ENCODE measurements around the gene EXOSC2. TPM values are rescaled to one million over a fixed set of nuclear protein-coding genes. Genes with fewer than 3 reads are reported as not detected.

EXOSC2 gene
- total RNA-seq, 1 donor from 2014 or later: 75.5 TPM

DNA sequence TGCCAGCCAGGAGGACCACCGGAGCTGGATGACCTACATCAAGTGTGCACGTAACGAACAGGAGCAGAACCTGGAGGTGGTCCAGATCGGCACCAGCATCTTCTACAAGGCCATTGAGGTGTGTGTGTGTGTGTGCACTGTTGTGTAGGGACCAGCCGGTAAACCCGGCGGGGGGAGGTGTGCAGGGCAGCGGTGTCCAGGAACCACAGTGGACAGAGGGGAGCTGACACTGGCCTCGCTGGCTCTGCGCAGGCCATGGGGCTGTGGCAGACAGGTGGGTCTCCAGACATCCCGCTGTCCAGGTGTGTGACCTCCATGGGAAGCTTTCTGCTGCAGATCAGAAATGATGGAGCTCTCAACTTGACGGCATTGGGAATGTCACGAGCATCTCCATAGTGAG is 25.4 kb upstream of the EXOSC2 start:
- H3K27ac ChIP-seq: no peak overlapping the region
- H3K4me3 ChIP-seq: no peak overlapping the region
- H3K36me3 ChIP-seq: no peaks in the 10 kb centered on the region
- no peak overlapping the region for H3K4me2 ChIP-seq
- H4K20me1 ChIP-seq (ENCODE audit: low read depth): peaks cover 40% of the 10 kb centered on the region
- H3K4me1 ChIP-seq: peaks cover 33% of the 10 kb centered on the region
- no peak overlapping the region for H3K9ac ChIP-seq
- H3K9me3 Mint-ChIP-seq: peaks cover 4% of the 10 kb centered on the region
- peaks cover 3% of the 10 kb centered on the region for H3K36me3 Mint-ChIP-seq
- peak overlapping the region; percentile 58 for H3K4me3 Mint-ChIP-seq
- no peak overlapping the region for H2AFZ ChIP-seq (replicated peaks)
- H3K9me3 ChIP-seq (ENCODE audit: low read depth): no peaks in the 10 kb centered on the region
- H3K27me3 Mint-ChIP-seq (ENCODE audit: insufficient read depth, low read depth): peaks cover 64% of the 10 kb centered on the region
- DNase-seq (ENCODE audit: low spot score): no peak
- H3K27me3 ChIP-seq: peaks cover 98% of the 10 kb centered on the region
- H3K27ac Mint-ChIP-seq: no peak overlapping the region
- TF ChIP-seq CTCF (IDR thresholded peaks at IDR 0.05) (no peak), EZH2phosphoT487 (IDR thresholded peaks at IDR 0.05) (no peak), EZH2 (IDR thresholded peaks at IDR 0.05) (no peak)
- peaks cover 28% of the 10 kb centered on the region for H3F3A ChIP-seq (ENCODE audit: low read depth)
- H3K79me2 ChIP-seq (ENCODE audit: low read depth): no peaks in the 10 kb centered on the region
- peaks cover 23% of the 10 kb centered on the region for H3K4me1 Mint-ChIP-seq

DNA sequence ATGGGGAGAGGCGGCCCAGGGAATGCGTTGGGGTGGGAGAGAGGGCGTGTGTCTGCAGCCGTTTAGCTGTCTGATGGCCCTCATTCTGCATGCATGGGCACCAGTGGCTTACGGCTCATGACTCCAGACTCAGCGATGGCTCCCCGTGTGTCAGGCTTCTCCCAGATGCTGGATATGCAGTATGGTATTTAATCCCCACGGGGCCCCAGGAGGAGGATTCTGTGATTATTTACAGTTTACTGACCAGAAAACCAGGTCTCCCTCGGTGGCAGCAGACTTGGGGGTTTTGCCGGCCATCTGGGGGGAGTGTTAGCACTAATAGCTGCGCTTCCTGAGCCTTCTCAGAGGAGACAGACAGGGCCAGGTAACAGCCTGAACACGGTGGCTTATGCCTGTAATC is 24.9 kb upstream of the EXOSC2 start:
- Histone ChIP-seq H3K9me3 (ENCODE audit: low read depth) (no peaks in the 10 kb centered on the region), H3K4me3 (no peak overlapping the region), H3K27ac (no peak overlapping the region), H3K79me2 (ENCODE audit: low read depth) (no peaks in the 10 kb centered on the region), H3F3A (ENCODE audit: low read depth) (peaks cover 28% of the 10 kb centered on the region), H3K4me1 (peaks cover 31% of the 10 kb centered on the region), H2AFZ (replicated peaks) (no peak overlapping the region), H3K4me2 (no peak overlapping the region), H3K27me3 (peaks cover 94% of the 10 kb centered on the region), H3K9ac (no peak overlapping the region), H4K20me1 (ENCODE audit: low read depth) (peaks cover 35% of the 10 kb centered on the region), H3K36me3 (no peaks in the 10 kb centered on the region)
- H3K4me3 Mint-ChIP-seq: peak overlapping the region; percentile 58
- peaks cover 23% of the 10 kb centered on the region for H3K4me1 Mint-ChIP-seq
- DNase-seq (ENCODE audit: low spot score): no peak
- peaks cover 4% of the 10 kb centered on the region for H3K9me3 Mint-ChIP-seq
- H3K27me3 Mint-ChIP-seq (ENCODE audit: insufficient read depth, low read depth): peaks cover 64% of the 10 kb centered on the region
- no peak overlapping the region for H3K27ac Mint-ChIP-seq
- TF ChIP-seq EZH2 (IDR thresholded peaks at IDR 0.05): no peak
- no peak for TF ChIP-seq CTCF (IDR thresholded peaks at IDR 0.05)
- no peak for TF ChIP-seq EZH2phosphoT487 (IDR thresholded peaks at IDR 0.05)
- peaks cover 3% of the 10 kb centered on the region for H3K36me3 Mint-ChIP-seq

DNA sequence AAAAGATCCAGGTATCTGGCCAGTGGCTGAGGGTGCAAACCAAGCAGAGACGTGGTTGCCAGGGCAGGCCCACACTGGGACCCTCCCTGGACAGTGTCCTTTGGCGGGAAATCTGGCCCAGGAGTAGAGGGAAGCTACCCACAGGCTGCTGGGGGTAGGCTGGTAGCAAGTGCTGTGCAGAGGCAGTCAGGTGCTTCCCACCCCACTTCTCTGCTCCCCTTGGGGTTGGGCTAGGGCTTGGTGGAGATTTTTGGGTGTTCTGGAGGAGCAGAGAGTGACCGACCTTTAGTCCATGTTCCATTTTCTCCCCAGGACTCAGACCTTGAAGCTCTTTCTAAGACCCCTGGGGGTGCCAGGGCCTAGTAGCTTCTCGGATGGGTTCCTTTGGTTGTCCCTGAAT is 23.6 kb upstream of the EXOSC2 start:
- H3F3A ChIP-seq (ENCODE audit: low read depth): peaks cover 20% of the 10 kb centered on the region
- H3K4me3 ChIP-seq: no peak overlapping the region
- Mint-ChIP-seq H3K4me1 (peaks cover 22% of the 10 kb centered on the region), H3K27me3 (ENCODE audit: insufficient read depth, low read depth) (peaks cover 54% of the 10 kb centered on the region), H3K27ac (no peak overlapping the region), H3K4me3 (peak overlapping the region; percentile 43), H3K9me3 (peaks cover 4% of the 10 kb centered on the region), H3K36me3 (peaks cover 3% of the 10 kb centered on the region)
- H3K9me3 ChIP-seq (ENCODE audit: low read depth): no peaks in the 10 kb centered on the region
- H2AFZ ChIP-seq (replicated peaks): no peak overlapping the region
- DNase-seq (ENCODE audit: low spot score): no peak
- no peaks in the 10 kb centered on the region for H3K36me3 ChIP-seq
- H3K27me3 ChIP-seq: peaks cover 81% of the 10 kb centered on the region
- no peak overlapping the region for H3K4me2 ChIP-seq
- TF ChIP-seq EZH2phosphoT487 (IDR thresholded peaks at IDR 0.05) (no peak), EZH2 (IDR thresholded peaks at IDR 0.05) (no peak), CTCF (IDR thresholded peaks at IDR 0.05) (no peak)
- no peaks in the 10 kb centered on the region for H3K79me2 ChIP-seq (ENCODE audit: low read depth)
- peaks cover 23% of the 10 kb centered on the region for H4K20me1 ChIP-seq (ENCODE audit: low read depth)
- H3K4me1 ChIP-seq: peaks cover 19% of the 10 kb centered on the region
- no peak overlapping the region for H3K9ac ChIP-seq
- no peak overlapping the region for H3K27ac ChIP-seq
